ENCODE data around the gene THRB.

DNA sequence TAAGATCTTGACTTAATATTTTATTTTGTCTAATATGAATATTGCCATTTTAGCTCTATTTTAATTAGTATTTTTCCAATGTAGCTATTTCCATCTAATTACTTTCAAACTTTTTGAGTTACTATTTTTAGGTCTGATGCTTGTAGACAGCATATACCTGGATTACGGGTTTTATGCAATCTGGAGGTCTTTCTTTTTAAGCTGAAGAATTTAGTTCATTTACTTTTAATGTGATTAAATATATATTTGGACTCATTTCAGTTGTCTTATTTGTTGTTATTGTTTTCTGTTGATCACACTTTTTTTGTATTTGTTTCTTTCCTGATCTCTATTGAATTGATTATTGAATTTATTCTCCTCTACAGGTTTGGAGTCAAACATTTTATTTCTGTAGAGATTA, 30.3 kb downstream of the THRB start:
- TF ChIP-seq, protein P1, sequence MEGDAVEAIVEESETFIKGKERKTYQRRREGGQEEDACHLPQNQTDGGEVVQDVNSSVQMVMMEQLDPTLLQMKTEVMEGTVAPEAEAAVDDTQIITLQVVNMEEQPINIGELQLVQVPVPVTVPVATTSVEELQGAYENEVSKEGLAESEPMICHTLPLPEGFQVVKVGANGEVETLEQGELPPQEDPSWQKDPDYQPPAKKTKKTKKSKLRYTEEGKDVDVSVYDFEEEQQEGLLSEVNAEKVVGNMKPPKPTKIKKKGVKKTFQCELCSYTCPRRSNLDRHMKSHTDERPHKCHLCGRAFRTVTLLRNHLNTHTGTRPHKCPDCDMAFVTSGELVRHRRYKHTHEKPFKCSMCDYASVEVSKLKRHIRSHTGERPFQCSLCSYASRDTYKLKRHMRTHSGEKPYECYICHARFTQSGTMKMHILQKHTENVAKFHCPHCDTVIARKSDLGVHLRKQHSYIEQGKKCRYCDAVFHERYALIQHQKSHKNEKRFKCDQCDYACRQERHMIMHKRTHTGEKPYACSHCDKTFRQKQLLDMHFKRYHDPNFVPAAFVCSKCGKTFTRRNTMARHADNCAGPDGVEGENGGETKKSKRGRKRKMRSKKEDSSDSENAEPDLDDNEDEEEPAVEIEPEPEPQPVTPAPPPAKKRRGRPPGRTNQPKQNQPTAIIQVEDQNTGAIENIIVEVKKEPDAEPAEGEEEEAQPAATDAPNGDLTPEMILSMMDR (IDR thresholded peaks at IDR 0.05) = no peak
- no peak for TF ChIP-seq POLR2A (IDR thresholded peaks at IDR 0.05)
